ENCODE results near the gene SMYD4. TPM values are rescaled to one million over a fixed set of nuclear protein-coding genes. Genes with fewer than 3 reads are reported as not detected.
"Not testable (repeated sequence)": the region's sequence is repeated elsewhere in the genome, so short reads cannot be mapped to it uniquely, and the experiment has no call there.

The SMYD4 gene
- polyA plus RNA-seq, 5 donors = 16.4 to 23.5 (median 19.1) TPM

DNA sequence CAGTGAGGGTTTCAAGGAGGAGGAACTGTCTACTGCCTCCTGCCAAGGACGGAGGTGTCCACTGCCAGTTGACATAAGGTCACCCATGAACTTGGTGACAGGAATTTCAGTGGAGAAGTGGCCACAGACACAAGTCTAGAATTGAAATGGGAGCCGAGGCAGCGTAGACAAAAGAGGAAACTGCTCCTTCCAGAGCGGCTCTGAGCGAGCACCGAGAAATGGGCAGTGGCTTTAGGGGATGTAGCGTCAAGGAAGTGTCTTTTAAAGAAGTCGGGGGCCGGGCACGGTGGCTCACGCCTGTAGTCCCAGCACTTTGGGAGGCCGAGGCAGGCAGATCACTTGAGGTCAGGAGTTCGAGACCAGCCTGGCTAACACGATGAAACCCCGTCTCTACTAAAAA, 70.9 kb downstream of the SMYD4 start:
- DNase-seq = no peak

- no peak for DNase-seq
Measured at GRCh38 chr17:1755827-1756262, 73.9 kb downstream of the SMYD4 start.

- DNase-seq = no peak
Measured at GRCh38 chr17:1755252-1755826, 74.4 kb downstream of the SMYD4 start.

DNA sequence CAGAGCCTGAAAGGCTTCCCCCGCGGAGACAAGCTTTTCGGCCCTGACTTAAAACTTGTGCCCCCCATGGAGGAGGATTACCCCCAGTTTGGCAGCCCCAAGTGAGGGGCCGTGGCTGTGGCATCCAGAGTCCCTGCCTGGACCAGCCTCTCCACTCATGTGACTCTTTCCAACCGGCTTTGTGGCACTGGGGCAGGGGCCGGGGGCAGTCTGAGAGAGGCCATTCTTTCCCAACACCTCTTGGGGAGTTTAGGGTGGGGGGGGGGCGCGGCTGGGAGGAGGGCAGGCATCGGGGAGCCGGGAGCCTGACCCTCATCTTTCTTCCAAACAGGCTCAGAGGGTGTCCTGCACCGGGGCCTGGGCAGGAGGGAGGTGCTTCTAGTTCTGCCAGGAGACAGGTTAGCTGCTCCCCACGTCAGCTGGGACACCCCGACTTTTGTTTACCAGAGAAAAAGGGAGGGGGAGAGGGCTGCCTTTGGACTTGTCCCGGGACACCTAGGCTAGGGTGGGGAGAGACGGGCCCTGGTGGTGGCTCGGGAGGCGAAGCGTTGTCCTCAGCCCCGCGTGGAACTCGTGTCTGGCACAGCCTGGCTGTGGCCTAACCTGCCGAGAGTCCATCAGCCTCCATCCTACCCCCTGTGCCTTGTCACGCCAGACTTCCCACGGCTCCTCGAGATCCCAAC, 75.1 kb downstream of the SMYD4 start:
- DNase-seq = no peak

DNA sequence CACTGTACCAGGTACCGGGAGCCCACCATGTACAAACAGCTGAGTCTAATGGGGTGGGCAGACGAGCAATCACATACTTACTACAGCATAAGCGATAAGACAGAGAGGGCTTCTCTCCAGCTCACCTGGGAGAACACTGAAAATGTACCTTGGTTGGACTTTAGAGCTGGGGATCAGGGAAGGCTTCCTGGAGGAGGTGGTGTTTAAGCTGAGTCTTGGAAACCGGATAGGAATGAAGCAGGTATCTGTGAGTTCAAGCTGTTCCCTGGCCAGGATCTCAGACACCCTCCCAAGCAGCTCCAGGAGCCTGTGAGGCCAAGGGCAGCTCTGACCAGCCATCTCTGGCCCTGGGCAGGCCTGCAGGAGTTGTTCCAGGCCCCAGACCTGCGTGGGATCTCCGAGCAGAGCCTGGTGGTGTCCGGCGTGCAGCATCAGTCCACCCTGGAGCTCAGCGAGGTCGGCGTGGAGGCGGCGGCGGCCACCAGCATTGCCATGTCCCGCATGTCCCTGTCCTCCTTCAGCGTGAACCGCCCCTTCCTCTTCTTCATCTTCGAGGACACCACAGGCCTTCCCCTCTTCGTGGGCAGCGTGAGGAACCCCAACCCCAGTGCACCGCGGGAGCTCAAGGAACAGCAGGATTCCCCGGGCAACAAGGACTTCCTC, 75.8 kb downstream of the SMYD4 start:
- no peak for DNase-seq

DNA sequence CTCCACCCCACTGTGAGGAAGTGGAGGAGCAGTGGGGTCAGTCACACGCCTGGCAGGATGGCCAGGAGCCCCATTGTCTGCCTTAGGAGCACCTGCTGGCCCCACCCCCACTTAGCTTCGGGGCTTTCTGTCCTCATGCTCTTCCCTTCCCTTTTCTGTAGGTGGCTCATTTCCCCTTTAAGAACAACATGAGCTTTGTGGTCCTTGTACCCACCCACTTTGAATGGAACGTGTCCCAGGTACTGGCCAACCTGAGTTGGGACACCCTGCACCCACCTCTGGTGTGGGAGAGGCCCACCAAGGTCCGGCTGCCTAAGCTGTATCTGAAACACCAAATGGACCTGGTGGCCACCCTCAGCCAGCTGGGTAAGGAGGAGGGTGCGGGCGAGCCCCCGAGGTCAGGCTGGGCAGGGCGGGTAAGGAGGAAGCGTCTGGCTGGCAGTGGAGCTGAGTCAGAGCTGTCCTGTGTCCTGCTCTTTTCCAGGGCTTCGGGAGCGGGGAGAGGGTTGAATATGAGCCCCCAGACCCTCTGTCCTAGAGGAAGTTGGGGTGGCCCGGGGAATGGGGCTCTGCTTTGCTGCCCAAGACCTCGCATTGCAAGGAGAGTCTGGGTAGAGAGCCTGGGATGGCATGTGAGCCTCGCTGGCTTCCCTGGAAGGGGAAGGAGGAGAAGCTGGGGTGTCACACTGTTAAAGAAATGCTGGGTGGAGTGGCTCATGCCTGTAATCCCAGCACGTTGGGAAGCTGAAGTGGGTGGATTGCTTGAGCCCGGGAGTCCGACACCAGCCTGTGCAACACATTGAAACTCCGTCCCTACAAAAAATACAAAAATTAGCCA, 77.1 kb downstream of the SMYD4 start:
- no peak for DNase-seq

DNA sequence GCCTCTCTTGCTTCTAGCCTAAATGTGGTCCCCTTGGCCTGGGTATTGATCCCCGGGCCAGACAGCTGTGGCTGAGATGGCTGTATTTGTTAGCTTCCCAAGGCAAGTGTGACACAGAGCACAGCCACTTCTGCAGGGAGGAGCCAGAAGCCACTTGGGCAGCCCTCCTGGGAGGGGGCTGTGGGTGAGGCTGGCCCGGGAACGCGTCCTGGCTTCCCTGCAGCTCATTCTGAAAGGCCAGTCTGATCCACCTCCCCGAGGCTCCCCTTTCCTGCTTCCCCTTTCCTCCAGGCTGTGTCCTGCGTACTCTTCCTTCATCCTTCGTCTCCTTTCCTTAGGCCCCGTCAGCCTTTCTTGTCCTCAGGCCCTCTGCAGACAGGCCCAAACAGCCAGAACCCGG, 79.1 kb downstream of the SMYD4 start:
- DNase-seq = no peak

- no peak for DNase-seq
Measured at GRCh38 chr17:1746975-1747543, 82.6 kb downstream of the SMYD4 start.

GRCh38 chr17:1745513-1746020, 84.1 kb downstream of the SMYD4 start:
- DNase-seq = no peak

GRCh38 chr17:1744551-1745512, 84.9 kb downstream of the SMYD4 start:
- no peak for DNase-seq

GRCh38 chr17:1743088-1743439, 86.6 kb downstream of the SMYD4 start:
- DNase-seq = no peak

DNA sequence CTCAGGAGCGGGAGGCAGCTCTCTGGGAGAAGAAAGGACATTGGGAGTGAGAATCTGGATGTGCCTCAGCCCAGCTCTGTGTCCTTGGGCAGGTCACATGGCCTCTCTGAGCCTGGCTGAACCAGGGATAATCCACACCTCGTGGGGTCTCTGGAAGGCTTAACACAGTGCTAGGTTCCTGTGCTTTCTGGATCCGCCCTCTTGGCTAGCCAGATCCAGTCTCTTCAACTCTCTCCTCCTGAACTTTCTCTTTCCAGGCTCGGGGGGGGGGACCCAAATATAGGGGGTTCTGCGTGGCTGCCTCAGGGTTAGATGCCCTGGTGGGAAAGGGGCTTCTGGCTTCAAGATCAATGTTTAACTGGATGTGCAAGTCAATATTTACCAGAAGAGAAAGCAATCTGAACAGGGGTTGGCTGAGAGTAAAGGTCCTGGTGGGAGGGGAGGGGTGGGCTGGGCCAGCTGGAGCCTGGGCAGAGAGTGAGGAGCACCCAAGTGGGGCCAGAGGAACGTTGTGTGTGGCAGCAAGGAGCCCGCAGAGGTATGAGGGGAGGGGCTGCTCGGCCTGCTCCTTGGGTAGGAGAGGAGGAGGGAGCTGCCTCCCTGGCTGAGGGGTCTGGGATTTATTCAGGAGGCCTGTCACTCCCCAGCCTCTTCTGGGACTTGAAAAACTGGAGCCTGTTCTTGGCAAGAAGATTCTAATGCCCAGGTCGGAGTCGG, 87.2 kb downstream of the SMYD4 start, which contains the start of gene SERPINF2:
Gene SERPINF2, plus strand, starts transcription at position 501 of the 717 bp plus-strand sequence. CDS start 2,125 bp downstream, outside the sequence.
- DNase-seq = no peak

DNA sequence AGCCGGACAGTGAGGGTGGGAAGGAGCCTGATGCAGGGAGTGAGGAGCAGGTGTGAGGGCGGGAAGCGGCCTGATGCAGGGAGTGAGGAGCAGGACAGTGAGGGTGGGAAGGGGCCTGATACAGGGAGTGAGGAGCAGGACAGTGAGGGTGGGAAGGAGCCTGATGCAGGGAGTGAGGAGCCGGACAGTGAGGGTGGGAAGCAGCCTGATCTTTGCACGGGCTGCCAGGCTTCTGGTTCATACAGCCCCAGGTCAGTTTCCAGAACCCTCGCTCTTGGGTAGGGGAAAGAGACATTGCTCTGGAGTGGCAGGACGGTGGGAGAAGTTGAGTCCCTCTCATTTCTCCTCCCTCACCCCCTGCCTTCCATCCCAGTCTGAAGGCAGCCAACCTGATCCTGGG, 87.8 kb downstream of the SMYD4 start:
- not testable (repeated sequence) for DNase-seq

DNA sequence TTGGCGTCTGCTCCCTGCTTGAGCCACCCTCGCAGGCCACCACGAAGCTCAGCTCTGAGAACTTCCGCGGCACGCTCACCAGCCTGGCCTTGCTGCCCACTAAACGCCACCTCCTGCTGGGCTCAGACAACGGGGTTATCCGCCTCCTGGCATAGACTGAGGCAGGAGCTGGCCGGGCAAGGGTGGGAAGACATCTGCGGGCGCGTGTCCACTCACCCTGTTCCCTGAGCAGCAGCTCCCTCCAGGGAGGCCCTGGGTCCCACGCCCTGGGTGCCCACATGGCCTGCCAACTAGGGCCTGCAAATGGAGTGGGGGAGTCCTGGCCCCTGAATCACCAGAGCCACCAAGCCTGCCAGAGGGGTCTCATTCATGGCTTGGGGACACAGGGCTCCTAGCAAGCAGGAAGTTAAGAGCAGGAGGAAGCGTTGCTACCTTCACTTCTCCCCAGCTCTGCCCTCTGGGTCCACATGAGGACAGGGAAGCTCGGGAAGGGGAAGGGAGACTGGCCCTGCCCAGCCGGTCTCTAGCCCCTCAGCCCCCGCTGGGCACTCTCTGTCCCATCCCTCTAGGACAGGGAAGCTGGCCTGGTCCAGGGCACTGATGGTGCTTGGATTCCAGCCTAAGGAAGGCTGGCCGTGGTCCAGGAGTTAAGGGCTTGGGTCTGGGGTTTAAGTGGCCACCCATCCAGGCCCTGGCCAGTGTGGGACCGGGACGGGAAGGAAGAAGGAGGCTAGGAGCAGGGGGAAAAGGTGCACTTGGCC, 92.0 kb downstream of the SMYD4 start:
- DNase-seq = no peak

GRCh38 chr17:1736348-1737281, 93.1 kb downstream of the SMYD4 start:
- DNase-seq = no peak

DNA sequence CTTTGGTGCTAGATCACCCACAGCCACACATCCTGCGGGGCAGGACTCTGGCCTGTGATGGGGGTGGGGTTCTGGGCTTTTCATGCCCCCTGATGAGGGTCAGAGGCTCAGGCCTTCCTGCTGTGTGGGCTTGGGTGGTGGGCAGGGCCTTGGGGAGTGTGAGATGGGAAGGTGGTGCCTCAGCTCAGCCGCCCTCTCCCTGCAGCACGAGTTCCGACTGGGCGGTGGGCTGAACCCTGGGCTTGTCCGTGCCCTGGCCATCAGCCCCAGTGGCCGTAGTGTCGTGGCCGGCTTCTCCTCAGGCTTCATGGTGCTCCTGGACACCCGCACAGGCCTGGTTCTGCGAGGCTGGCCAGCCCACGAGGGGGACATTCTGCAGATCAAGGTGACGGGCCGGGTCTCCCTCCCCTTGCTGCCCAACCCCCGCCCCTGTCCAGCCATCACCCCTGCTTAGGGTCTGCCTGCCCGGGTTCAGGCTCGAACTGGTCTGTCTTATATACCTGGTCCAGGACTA, 93.8 kb downstream of the SMYD4 start:
- DNase-seq = no peak

GRCh38 chr17:1735418-1735817, 94.3 kb downstream of the SMYD4 start:
- DNase-seq = no peak

- DNase-seq = no peak
Measured at GRCh38 chr17:1733759-1734158, 95.9 kb downstream of the SMYD4 start.
